Measurements from ENCODE around the gene RNF144A. TPM values are rescaled to one million over a fixed set of nuclear protein-coding genes. Genes with fewer than 3 reads are reported as not detected.

Gene RNF144A
- total and polyA plus RNA-seq, 2 donors (not counting 3 experiments of a cell fraction or from before 2014, with no cell fraction given): 9.7 to 28.8 TPM

DNA sequence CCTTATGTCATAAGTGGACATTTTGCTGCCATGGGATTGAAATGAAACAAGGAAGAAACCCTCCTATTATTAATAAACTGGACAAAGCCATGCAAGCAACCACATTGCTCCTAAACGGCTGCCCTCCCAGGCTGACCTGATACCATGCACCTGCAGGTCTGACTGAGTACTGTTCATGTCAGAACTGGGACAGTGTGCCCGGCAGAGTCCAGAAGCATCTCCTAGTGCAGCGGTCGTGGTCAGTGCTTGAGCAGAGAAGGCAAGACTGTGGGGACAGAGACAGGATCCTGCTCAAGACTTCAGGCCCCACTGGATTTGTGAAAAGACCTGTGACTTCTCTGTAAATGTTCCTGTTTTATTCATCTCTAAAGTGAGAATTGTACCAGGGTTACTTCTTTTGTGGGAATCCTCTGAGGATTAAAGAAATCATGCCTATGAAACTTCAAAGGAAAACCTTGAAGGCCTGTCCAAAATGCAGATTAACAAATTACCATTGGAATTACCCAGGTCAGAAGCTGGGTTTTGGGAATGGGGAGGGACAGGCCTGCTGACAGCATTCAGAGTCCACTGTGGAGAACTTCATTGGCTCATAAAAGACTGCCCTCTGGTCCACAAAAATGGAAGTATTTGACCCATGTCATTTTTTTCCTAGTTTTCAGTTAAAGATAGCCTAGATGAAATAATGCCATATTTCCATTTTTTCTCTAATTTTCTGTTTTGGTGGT is 13.9 kb downstream of the RNF144A start:
- H3K36me3 ChIP-seq (ENCODE audit: control insufficient read depth in 2 of 2, extremely low read depth in 1 of 2, insufficient read depth in 2 of 2, low read length in 2 of 2): no peaks in the 10 kb centered on the region
- no peaks in the 10 kb centered on the region for H3K27me3 ChIP-seq (ENCODE audit: control insufficient read depth in 2 of 2, insufficient read depth in 2 of 2, low read length in 2 of 2)
- CTCF ChIA-PET: interaction anchor here (1.0 kb wide), 1 partner anchor 34 kb away, joined by 3 read pairs; no protein-coding TSS in a partner anchor
- no peak overlapping the region for H3K9ac ChIP-seq (replicated peaks; ENCODE audit: extremely low read depth, insufficient read depth, low read length)
- no peaks in the 10 kb centered on the region for H3K79me2 ChIP-seq (ENCODE audit: control insufficient read depth, insufficient read depth, low read length)
- no TSS peak for BruUV-seq (replicated peaks)
- FAIRE-seq: peak; percentile 33
- DNase-seq (ENCODE audit: low read depth, low spot score): no peak
- intact Hi-C loops (cut with micrococcal nuclease) (no loop called here), dilution Hi-C loops (cut with MboI; ENCODE audit: extremely low pct_ligation_motif_present, low sequenced_read_pairs) (no loop called here)
- H3K9me1 ChIP-seq (replicated peaks; ENCODE audit: control insufficient read depth, extremely low read depth, insufficient read depth, low read length): no peaks in the 10 kb centered on the region
- no peak overlapping the region for H3K4me2 ChIP-seq (ENCODE audit: insufficient read depth, low read length)
- no peak overlapping the region for H3K4me3 ChIP-seq (replicated peaks in 1 of 3; ENCODE audit: insufficient read depth in 1 of 3, low read depth in 1 of 3, low read length in 3 of 3)
- no peaks in the 10 kb centered on the region for H4K20me1 ChIP-seq (replicated peaks; ENCODE audit: control insufficient read depth, extremely low read depth, insufficient read depth, low read length)
- no peaks in the 10 kb centered on the region for H3K9me3 ChIP-seq (replicated peaks; ENCODE audit: control insufficient read depth, insufficient read depth, low read length)
- POLR2A ChIA-PET: no interaction called here
- no peaks in the 10 kb centered on the region for H3K4me1 ChIP-seq (ENCODE audit: control insufficient read depth, extremely low read depth, insufficient read depth, low read length)
- no peak for TF ChIP-seq MYC (IDR thresholded peaks at IDR 0.05; ENCODE audit: low read depth, low read length)
- TF ChIP-seq JUN (IDR thresholded peaks at IDR 0.05; ENCODE audit: borderline replicate concordance, insufficient read depth, insufficient read length, low read depth): no peak
- TF ChIP-seq GATA2 (IDR thresholded peaks at IDR 0.05; ENCODE audit: insufficient read depth, insufficient read length, low read depth, low read length): no peak
- no peak for TF ChIP-seq POLR2A (IDR thresholded peaks at IDR 0.05; ENCODE audit: low read depth, low read length)
- no peak for TF ChIP-seq EZH2 (IDR thresholded peaks at IDR 0.05; ENCODE audit: borderline replicate concordance, low read depth, low read length, severe bottlenecking)
- TF ChIP-seq POLR2AphosphoS5 (IDR thresholded peaks at IDR 0.05; ENCODE audit: insufficient read depth, low read depth, low read length): no peak
- TF ChIP-seq, protein P1, sequence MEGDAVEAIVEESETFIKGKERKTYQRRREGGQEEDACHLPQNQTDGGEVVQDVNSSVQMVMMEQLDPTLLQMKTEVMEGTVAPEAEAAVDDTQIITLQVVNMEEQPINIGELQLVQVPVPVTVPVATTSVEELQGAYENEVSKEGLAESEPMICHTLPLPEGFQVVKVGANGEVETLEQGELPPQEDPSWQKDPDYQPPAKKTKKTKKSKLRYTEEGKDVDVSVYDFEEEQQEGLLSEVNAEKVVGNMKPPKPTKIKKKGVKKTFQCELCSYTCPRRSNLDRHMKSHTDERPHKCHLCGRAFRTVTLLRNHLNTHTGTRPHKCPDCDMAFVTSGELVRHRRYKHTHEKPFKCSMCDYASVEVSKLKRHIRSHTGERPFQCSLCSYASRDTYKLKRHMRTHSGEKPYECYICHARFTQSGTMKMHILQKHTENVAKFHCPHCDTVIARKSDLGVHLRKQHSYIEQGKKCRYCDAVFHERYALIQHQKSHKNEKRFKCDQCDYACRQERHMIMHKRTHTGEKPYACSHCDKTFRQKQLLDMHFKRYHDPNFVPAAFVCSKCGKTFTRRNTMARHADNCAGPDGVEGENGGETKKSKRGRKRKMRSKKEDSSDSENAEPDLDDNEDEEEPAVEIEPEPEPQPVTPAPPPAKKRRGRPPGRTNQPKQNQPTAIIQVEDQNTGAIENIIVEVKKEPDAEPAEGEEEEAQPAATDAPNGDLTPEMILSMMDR (IDR thresholded peaks at IDR 0.05; ENCODE audit: extremely low read depth in 1 of 2, insufficient read depth in 1 of 2, low read depth in 1 of 2, low read length in 2 of 2): no peak
- no peak for TF ChIP-seq FOS (IDR thresholded peaks at IDR 0.05; ENCODE audit: borderline replicate concordance, insufficient read depth, low read length)
- TF ChIP-seq, protein P2, sequence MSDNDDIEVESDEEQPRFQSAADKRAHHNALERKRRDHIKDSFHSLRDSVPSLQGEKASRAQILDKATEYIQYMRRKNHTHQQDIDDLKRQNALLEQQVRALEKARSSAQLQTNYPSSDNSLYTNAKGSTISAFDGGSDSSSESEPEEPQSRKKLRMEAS (IDR thresholded peaks at IDR 0.05; ENCODE audit: insufficient read depth, insufficient read length): no peak
- H3K27ac ChIP-seq (ENCODE audit: insufficient read depth, low read depth, low read length): no peak overlapping the region
- H2AFZ ChIP-seq (ENCODE audit: low read depth, low read length): no peak overlapping the region

Measured in endothelial cell of umbilical vein (primary cell).